OCI-LY1 (cell line): Measurements from ENCODE around the gene LMBR1.

Experiments used
- H2AFZ ChIP-seq: fragments of 200-600 bp; sonication (generic), shearing (Covaris generic); 2 replicates; pipeline ENCODE4 v1.6.0; 2014; ENCODE audit warnings: antibody characterized with exemption, mild to moderate bottlenecking, low read length
- H3F3A ChIP-seq: fragments of 200-600 bp; sonication (generic), shearing (Covaris generic); 2 replicates; pipeline ENCODE4 v1.6.0; 2014; ENCODE audit warnings: mild to moderate bottlenecking, antibody characterized with exemption, low read length, moderate library complexity; ENCODE audit not compliant: insufficient read depth
- H3K27ac ChIP-seq: fragments of 200-600 bp; sonication (generic); 2 replicates; pipeline ENCODE4 v1.5.1; 2014; ENCODE audit warnings: low read length, mixed run types, mild to moderate bottlenecking, low read depth; ENCODE audit not compliant: poor library complexity, severe bottlenecking
- H3K27me3 ChIP-seq: fragments of 200-600 bp; sonication (generic); 2 replicates; pipeline ENCODE4 v1.6.0; 2014; ENCODE audit warnings: antibody characterized with exemption, mild to moderate bottlenecking, low read length, moderate library complexity; ENCODE audit not compliant: insufficient read depth
- H3K36me3 ChIP-seq: fragments of 200-600 bp; sonication (generic); 2 replicates; pipeline ENCODE4 v1.6.1; 2014; ENCODE audit warnings: mild to moderate bottlenecking, antibody characterized with exemption, low read length, moderate library complexity, mixed read lengths; ENCODE audit not compliant: insufficient read depth
- H3K4me1 ChIP-seq: fragments of 200-600 bp; sonication (generic); 2 replicates; pipeline ENCODE4 v1.5.1; 2014; ENCODE audit warnings: mild to moderate bottlenecking, low read length, moderate library complexity; ENCODE audit not compliant: insufficient read depth, severe bottlenecking
- H3K4me2 ChIP-seq: fragments of 200-600 bp; sonication (generic), shearing (Covaris generic); 2 replicates; pipeline ENCODE4 v1.6.1; 2014; ENCODE audit warnings: low read length
- H3K4me3 ChIP-seq: fragments of 200-600 bp; sonication (generic); 2 replicates; pipeline ENCODE4 v1.5.1; 2014; ENCODE audit warnings: low read length, low read depth, mild to moderate bottlenecking, mixed read lengths; ENCODE audit not compliant: poor library complexity, severe bottlenecking
- H3K79me2 ChIP-seq: fragments of 200-600 bp; shearing (Covaris generic); 2 replicates; pipeline ENCODE4 v1.6.1; 2016; ENCODE audit warnings: mixed run types, low read length, mixed read lengths; ENCODE audit not compliant: insufficient read depth
- H3K9ac ChIP-seq: fragments of 200-600 bp; sonication (generic), shearing (Covaris generic); 2 replicates; pipeline ENCODE4 v1.6.1; 2014; ENCODE audit warnings: mild to moderate bottlenecking, low read length, mixed read lengths
- H3K9me2 ChIP-seq: fragments of 200-600 bp; sonication (generic), shearing (Covaris generic); 2 replicates; pipeline ENCODE4 v1.6.1; 2014; ENCODE audit warnings: low read depth, mild to moderate bottlenecking, low read length, mixed read lengths
- H3K9me3 ChIP-seq: fragments of 200-600 bp; shearing (Covaris generic); 2 replicates; pipeline ENCODE4 v1.6.1; 2014; ENCODE audit warnings: low read length, mixed read lengths
- H4K20me1 ChIP-seq: fragments of 200-600 bp; sonication (generic), shearing (Covaris generic); 2 replicates; pipeline ENCODE4 v1.6.0; 2016; ENCODE audit warnings: mild to moderate bottlenecking, low read length; ENCODE audit not compliant: insufficient read depth
- EZH2 ChIP-seq: fragments of 200-600 bp; sonication (generic), shearing (Covaris generic); IDR thresholded peaks from 2 replicates; pipeline ENCODE4 v1.8.0; 2017; ENCODE audit warnings: borderline replicate concordance, mixed run types, mild to moderate bottlenecking, antibody characterized with exemption, low read length, moderate library complexity, mixed read lengths
- TF ChIP-seq, protein P1 (sequence below): fragments of 200-600 bp; sonication (generic), shearing (Covaris generic); IDR thresholded peaks from 2 replicates; pipeline ENCODE4 v1.5.1; 2017; ENCODE audit warnings: mild to moderate bottlenecking, antibody characterized with exemption, low read length, moderate library complexity, mixed read lengths

Gene LMBR1

GRCh38 chr7:156731651-156732050 is 161.3 kb downstream of the LMBR1 start:
- Histone ChIP-seq H3K4me1 (no peaks in the 10 kb centered on the region), H3K9ac (no peak overlapping the region), H3K27me3 (no peaks in the 10 kb centered on the region), H2AFZ (no peak overlapping the region), H3K27ac (no peak overlapping the region), H3K9me3 (peaks cover 14% of the 10 kb centered on the region), H3K79me2 (no peaks in the 10 kb centered on the region), H3K9me2 (no peaks in the 10 kb centered on the region), H3F3A (no peaks in the 10 kb centered on the region), H3K4me2 (no peak overlapping the region), H3K4me3 (no peak overlapping the region), H3K36me3 (peaks cover 51% of the 10 kb centered on the region), H4K20me1 (no peaks in the 10 kb centered on the region)
- TF ChIP-seq, protein P1, sequence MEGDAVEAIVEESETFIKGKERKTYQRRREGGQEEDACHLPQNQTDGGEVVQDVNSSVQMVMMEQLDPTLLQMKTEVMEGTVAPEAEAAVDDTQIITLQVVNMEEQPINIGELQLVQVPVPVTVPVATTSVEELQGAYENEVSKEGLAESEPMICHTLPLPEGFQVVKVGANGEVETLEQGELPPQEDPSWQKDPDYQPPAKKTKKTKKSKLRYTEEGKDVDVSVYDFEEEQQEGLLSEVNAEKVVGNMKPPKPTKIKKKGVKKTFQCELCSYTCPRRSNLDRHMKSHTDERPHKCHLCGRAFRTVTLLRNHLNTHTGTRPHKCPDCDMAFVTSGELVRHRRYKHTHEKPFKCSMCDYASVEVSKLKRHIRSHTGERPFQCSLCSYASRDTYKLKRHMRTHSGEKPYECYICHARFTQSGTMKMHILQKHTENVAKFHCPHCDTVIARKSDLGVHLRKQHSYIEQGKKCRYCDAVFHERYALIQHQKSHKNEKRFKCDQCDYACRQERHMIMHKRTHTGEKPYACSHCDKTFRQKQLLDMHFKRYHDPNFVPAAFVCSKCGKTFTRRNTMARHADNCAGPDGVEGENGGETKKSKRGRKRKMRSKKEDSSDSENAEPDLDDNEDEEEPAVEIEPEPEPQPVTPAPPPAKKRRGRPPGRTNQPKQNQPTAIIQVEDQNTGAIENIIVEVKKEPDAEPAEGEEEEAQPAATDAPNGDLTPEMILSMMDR, result no peak
- TF ChIP-seq EZH2, result no peak

DNA sequence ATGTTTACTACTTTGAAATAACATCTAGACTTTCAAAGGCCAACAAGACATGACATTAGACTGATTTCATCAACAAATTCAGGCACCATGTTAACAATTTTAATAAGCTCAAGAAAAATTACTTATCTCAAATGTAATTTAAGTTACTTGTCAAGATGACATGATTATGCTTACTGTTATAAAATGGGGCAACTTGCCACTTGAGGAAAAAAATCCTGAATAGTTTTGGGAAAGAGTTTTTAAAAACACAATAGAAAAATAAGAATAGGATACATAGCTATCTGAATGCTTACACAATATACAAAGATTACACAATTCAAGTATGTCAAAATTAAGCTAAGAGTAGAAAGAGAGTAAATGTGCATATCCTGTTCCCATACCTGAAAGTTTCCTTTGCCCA is 167.0 kb downstream of the LMBR1 start:
- no peak overlapping the region for H3K4me2 ChIP-seq
- H4K20me1 ChIP-seq, result no peaks in the 10 kb centered on the region
- H3K4me3 ChIP-seq, result no peak overlapping the region
- H3F3A ChIP-seq, result no peaks in the 10 kb centered on the region
- no peak overlapping the region for H2AFZ ChIP-seq
- no peaks in the 10 kb centered on the region for H3K9me3 ChIP-seq
- no peaks in the 10 kb centered on the region for H3K9me2 ChIP-seq
- H3K79me2 ChIP-seq, result no peaks in the 10 kb centered on the region
- H3K27me3 ChIP-seq, result no peaks in the 10 kb centered on the region
- H3K36me3 ChIP-seq, result peaks cover 14% of the 10 kb centered on the region; the same call in 1 of the 2 replicates
- H3K9ac ChIP-seq, result no peak overlapping the region
- H3K27ac ChIP-seq, result no peak overlapping the region
- H3K4me1 ChIP-seq, result no peaks in the 10 kb centered on the region
- TF ChIP-seq EZH2, result no peak
- TF ChIP-seq, protein P1, result no peak

GRCh38 chr7:156725073-156725472 is 167.9 kb downstream of the LMBR1 start:
- Histone ChIP-seq H4K20me1 (no peaks in the 10 kb centered on the region), H3K9me2 (no peaks in the 10 kb centered on the region), H3K4me2 (no peak overlapping the region), H3K27ac (no peak overlapping the region), H2AFZ (no peak overlapping the region), H3K4me3 (no peak overlapping the region), H3K9me3 (no peaks in the 10 kb centered on the region), H3F3A (no peaks in the 10 kb centered on the region), H3K36me3 (peaks cover 14% of the 10 kb centered on the region; the same call in 1 of the 2 replicates), H3K27me3 (no peaks in the 10 kb centered on the region), H3K79me2 (no peaks in the 10 kb centered on the region), H3K9ac (no peak overlapping the region), H3K4me1 (no peaks in the 10 kb centered on the region)
- TF ChIP-seq, protein P1, result no peak
- no peak for TF ChIP-seq EZH2
